ENCODE data around the gene SGCD. TPM values are rescaled to one million over a fixed set of nuclear protein-coding genes. Genes with fewer than 3 reads are reported as not detected.

Gene SGCD
- total RNA-seq, 1 donor from 2014 or later = 8.8 TPM

DNA sequence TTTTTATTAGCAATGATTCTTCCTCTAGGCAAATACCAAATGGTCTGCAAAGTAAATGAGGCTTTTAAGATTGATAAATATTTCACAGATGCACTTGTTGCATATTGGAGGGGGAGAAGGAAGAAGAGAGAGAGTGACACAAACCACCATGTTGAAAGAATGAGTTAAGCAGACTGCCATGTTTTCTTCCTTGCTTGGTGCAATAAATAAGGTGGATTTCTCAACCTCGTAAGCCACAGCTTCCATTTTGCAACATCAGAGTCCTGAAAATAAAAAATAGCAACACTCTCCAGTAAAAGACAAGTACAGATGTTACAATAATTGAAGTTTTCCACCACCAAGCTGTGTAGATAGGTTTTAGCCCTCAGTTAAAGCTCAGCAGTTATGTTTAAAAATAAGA, 202.9 kb downstream of the SGCD start:
- H3K27me3 Mint-ChIP-seq = no peaks in the 10 kb centered on the region
- DNase-seq (ENCODE audit: extremely low spot score, unreplicated experiment) = no peak
- no peak overlapping the region for H3K4me3 Mint-ChIP-seq
- TF ChIP-seq, protein P1, sequence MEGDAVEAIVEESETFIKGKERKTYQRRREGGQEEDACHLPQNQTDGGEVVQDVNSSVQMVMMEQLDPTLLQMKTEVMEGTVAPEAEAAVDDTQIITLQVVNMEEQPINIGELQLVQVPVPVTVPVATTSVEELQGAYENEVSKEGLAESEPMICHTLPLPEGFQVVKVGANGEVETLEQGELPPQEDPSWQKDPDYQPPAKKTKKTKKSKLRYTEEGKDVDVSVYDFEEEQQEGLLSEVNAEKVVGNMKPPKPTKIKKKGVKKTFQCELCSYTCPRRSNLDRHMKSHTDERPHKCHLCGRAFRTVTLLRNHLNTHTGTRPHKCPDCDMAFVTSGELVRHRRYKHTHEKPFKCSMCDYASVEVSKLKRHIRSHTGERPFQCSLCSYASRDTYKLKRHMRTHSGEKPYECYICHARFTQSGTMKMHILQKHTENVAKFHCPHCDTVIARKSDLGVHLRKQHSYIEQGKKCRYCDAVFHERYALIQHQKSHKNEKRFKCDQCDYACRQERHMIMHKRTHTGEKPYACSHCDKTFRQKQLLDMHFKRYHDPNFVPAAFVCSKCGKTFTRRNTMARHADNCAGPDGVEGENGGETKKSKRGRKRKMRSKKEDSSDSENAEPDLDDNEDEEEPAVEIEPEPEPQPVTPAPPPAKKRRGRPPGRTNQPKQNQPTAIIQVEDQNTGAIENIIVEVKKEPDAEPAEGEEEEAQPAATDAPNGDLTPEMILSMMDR (conservative IDR thresholded peaks at IDR 0.05) = no peak
- H3K27ac Mint-ChIP-seq = no peak overlapping the region
- H3K9me3 Mint-ChIP-seq = no peaks in the 10 kb centered on the region
- H3K4me1 Mint-ChIP-seq (ENCODE audit: unreplicated experiment) = no peaks in the 10 kb centered on the region
- H3K36me3 Mint-ChIP-seq = no peaks in the 10 kb centered on the region

DNA sequence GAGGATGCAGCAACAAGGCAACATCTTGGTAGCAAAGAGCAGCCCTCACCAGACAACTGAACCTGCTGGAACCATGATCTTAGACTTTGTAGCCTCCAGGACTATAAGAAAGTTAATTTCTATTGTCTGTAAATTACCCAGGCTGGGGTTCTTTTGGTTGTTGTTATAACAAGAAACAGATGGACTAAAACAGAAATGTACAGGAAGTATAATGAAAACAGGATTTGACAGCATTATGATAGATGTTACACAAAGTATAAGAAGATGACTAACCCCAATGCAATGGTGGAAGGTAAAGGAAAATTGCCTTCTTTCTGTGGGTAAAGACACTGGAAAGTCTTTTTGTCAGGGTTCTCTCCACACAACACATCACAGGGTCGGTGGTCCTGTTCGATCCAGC, 204.2 kb downstream of the SGCD start:
- no peak for DNase-seq (ENCODE audit: extremely low spot score, unreplicated experiment)
- Mint-ChIP-seq H3K27ac (no peak overlapping the region), H3K36me3 (no peaks in the 10 kb centered on the region), H3K4me1 (ENCODE audit: unreplicated experiment) (no peaks in the 10 kb centered on the region), H3K9me3 (no peaks in the 10 kb centered on the region), H3K4me3 (no peak overlapping the region), H3K27me3 (no peaks in the 10 kb centered on the region)
- TF ChIP-seq, protein P1 (conservative IDR thresholded peaks at IDR 0.05) = no peak

DNA sequence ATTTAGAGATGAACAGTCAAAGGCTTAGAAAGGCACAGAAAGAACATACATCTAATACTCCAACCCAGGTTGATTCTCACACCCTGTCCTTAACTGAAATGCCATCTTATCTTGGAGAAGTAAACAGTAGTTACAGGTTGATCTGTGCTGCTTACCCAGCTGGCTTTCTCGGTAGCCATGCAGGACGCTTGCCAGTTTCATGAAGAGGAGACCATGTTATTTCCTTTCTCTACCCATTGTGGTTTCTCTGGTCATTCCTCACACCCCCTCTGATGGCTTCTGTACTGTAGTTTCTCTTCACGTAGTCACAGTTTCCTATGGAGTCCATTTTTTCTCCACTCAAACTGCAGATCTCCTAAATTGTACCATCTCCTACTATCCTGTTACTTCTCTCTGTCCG, 206.0 kb downstream of the SGCD start:
- DNase-seq (ENCODE audit: extremely low spot score, unreplicated experiment) = no peak
- Mint-ChIP-seq H3K9me3 (no peaks in the 10 kb centered on the region), H3K27me3 (no peaks in the 10 kb centered on the region), H3K4me3 (no peak overlapping the region), H3K27ac (no peak overlapping the region), H3K4me1 (ENCODE audit: unreplicated experiment) (no peaks in the 10 kb centered on the region), H3K36me3 (no peaks in the 10 kb centered on the region)
- TF ChIP-seq, protein P1 (conservative IDR thresholded peaks at IDR 0.05) = no peak

DNA sequence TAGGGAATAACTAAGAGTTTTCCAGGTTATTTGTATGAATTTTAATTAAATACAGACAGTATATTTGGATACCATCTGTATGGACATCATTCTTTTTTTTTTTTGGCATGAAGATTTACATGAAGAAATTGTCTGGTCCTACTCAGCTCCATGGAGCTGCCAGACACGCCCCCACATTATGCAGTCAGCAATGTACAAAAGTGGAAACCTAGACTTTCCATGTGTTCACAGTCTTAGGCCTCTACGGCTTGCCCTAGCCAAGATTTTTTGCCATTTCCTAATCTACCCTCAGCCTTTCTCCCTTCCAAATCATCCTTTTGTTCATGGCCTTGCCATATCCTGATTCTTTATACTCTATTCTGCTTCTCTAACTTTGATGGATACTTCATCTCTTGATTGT, 207.1 kb downstream of the SGCD start:
- TF ChIP-seq, protein P1 (conservative IDR thresholded peaks at IDR 0.05) = no peak
- DNase-seq (ENCODE audit: extremely low spot score, unreplicated experiment) = no peak
- Mint-ChIP-seq H3K4me1 (ENCODE audit: unreplicated experiment) (no peaks in the 10 kb centered on the region), H3K4me3 (no peak overlapping the region), H3K27ac (no peak overlapping the region), H3K36me3 (no peaks in the 10 kb centered on the region), H3K9me3 (no peaks in the 10 kb centered on the region), H3K27me3 (no peaks in the 10 kb centered on the region)

DNA sequence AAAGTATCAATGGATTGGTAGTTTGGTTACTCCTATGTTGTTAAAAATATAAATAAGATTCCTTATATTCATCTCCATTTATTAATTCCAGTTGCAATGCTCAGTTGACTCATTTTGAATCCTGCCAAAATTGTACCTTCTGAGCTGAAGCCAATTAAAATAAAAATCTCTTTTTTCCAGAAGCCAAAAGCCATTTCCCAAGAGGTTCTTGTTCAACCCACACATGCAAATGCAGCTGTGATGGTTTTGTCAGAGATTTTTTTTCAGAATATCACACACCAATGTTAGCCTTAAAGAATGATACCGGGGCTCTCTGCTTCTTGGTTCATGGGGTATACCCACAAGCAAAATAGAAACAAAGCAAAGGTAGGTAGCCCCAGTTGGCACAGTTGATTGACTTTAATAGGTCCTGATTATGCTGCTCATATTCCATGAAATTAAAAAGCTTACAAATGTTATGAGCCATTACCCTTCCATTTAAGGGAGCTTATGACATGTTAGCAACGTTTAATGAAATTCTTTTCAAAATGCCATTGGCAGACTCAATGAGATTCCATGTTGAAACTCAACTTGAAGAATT, 208.0 kb downstream of the SGCD start:
- no peak for DNase-seq (ENCODE audit: extremely low spot score, unreplicated experiment)
- Mint-ChIP-seq H3K4me1 (ENCODE audit: unreplicated experiment) (no peaks in the 10 kb centered on the region), H3K27me3 (no peaks in the 10 kb centered on the region), H3K9me3 (no peaks in the 10 kb centered on the region), H3K27ac (no peak overlapping the region), H3K4me3 (no peak overlapping the region), H3K36me3 (no peaks in the 10 kb centered on the region)
- TF ChIP-seq, protein P1 (conservative IDR thresholded peaks at IDR 0.05) = no peak

DNA sequence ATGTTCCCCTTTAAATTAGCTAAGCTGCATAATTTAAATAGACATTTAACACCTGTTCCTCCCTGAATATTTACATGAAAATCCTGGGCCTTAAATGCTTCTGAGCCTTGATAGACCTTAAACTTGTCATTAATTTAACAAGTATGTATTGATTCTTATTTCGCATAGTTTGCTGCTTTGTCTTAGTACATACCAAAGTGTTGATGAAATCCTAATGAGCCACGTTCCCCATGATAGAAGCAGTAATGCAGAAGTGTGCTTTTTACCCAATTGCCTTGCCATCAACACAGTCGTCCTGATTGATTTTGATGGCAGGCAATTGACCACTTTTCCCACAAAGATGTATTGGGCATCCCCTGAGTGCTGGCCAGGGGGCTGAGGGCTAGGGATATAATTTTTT, 213.5 kb downstream of the SGCD start:
- H3K27me3 Mint-ChIP-seq = no peaks in the 10 kb centered on the region
- H3K27ac Mint-ChIP-seq = no peak overlapping the region
- no peaks in the 10 kb centered on the region for H3K4me1 Mint-ChIP-seq (ENCODE audit: unreplicated experiment)
- H3K36me3 Mint-ChIP-seq = no peaks in the 10 kb centered on the region
- H3K4me3 Mint-ChIP-seq = no peak overlapping the region
- no peak for DNase-seq (ENCODE audit: extremely low spot score, unreplicated experiment)
- no peaks in the 10 kb centered on the region for H3K9me3 Mint-ChIP-seq
- TF ChIP-seq, protein P1 (conservative IDR thresholded peaks at IDR 0.05) = no peak

All from type B pancreatic cell (in vitro differentiated cells).